Stimulated activated CD8-positive, alpha-beta memory T cell treated with anti-CD3 and anti-CD28 coated beads, Interleukin-4, amount 100 ng/mL, for 4 hours (primary cell): Measurements from ENCODE around the gene TRPM3.

ENCODE experiments used
- DNase-seq, 2 donors: peaks; one replicate each; pipeline ENCODE4 v3.0.0-alpha.2; 2020; ENCODE audit warnings: low read depth in 2 of 2, low spot score in 1 of 2

Gene TRPM3

GRCh38 chr9:70830618-70831017 is 290.8 kb downstream of the TRPM3 start:
- no peak for DNase-seq

- no peak for DNase-seq
Observed at GRCh38 chr9:70829591-70830265, 291.7 kb downstream of the TRPM3 start.

- DNase-seq: no peak
Observed at GRCh38 chr9:70826562-70826961, 294.9 kb downstream of the TRPM3 start.

- DNase-seq: no peak
Observed at GRCh38 chr9:70823284-70823683, 298.1 kb downstream of the TRPM3 start.

GRCh38 chr9:70817311-70817710 is 304.1 kb downstream of the TRPM3 start:
- no peak for DNase-seq

- DNase-seq: no peak
Observed at GRCh38 chr9:70816891-70817290, 304.5 kb downstream of the TRPM3 start.

- no peak for DNase-seq
Observed at GRCh38 chr9:70816316-70816715, 305.1 kb downstream of the TRPM3 start.

GRCh38 chr9:70814597-70814996 is 306.8 kb downstream of the TRPM3 start:
- no peak for DNase-seq

- no peak for DNase-seq
Observed at GRCh38 chr9:70813141-70813540, 308.3 kb downstream of the TRPM3 start.

- DNase-seq: no peak
Observed at GRCh38 chr9:70811638-70812037, 309.8 kb downstream of the TRPM3 start.

GRCh38 chr9:70806875-70807274 is 314.5 kb downstream of the TRPM3 start:
- DNase-seq: no peak

GRCh38 chr9:70805949-70806348 is 315.5 kb downstream of the TRPM3 start:
- DNase-seq: no peak

- DNase-seq: no peak
Observed at GRCh38 chr9:70802758-70803436, 318.5 kb downstream of the TRPM3 start.

GRCh38 chr9:70802206-70802605 is 319.2 kb downstream of the TRPM3 start:
- no peak for DNase-seq

- DNase-seq: no peak
Observed at GRCh38 chr9:70801181-70801829, 320.1 kb downstream of the TRPM3 start.

- no peak for DNase-seq
Observed at GRCh38 chr9:70798018-70798417, 323.4 kb downstream of the TRPM3 start.

- no peak for DNase-seq
Observed at GRCh38 chr9:70795841-70796240, 325.6 kb downstream of the TRPM3 start.

- no peak for DNase-seq
Observed at GRCh38 chr9:70792796-70793195, 328.6 kb downstream of the TRPM3 start.

GRCh38 chr9:70791936-70792335 is 329.5 kb downstream of the TRPM3 start:
- DNase-seq: no peak

- no peak for DNase-seq
Observed at GRCh38 chr9:70789086-70789485, 332.3 kb downstream of the TRPM3 start.

GRCh38 chr9:70784456-70784855 is 337.0 kb downstream of the TRPM3 start:
- no peak for DNase-seq

- DNase-seq: no peak
Observed at GRCh38 chr9:70778568-70778967, 342.9 kb downstream of the TRPM3 start.
